ENCODE measurements around the gene SMIM30.

Gene SMIM30

DNA sequence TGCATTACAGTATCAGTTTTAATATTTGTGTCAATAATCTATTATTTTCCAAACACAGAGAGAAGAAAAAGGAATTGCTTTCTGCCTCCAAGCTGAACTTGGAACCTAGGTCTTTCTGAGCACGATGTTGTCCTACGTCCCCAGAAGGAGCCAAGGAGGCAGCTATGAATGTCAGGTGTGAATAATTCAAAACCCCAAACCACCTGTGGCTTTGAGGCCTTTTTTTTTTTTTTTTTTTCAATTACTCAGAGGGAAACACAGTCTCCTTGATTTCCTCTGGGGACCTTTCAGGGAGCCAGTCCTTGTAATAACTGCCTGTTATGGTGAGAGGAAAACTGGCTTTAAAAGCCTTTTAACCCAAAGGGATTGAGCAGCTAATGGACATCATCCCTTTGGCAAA, 40.0 kb downstream of the SMIM30 start:
- peaks cover 6% of the 10 kb centered on the region for H3K4me1 ChIP-seq (ENCODE audit: insufficient read depth, low read length)
- no peak overlapping the region for H3K4me3 ChIP-seq (ENCODE audit: low read length)
- H3K27ac ChIP-seq (ENCODE audit: low read length): no peak overlapping the region
- H3K9me3 ChIP-seq (ENCODE audit: insufficient read depth, low read depth, low read length): no peaks in the 10 kb centered on the region
- H3K36me3 ChIP-seq (ENCODE audit: insufficient read depth, low read depth, low read length): no peaks in the 10 kb centered on the region
- no peak overlapping the region for H3K9ac ChIP-seq (ENCODE audit: low read depth, low read length)
- peaks cover 100% of the 10 kb centered on the region for H3K27me3 ChIP-seq (ENCODE audit: insufficient read depth, low read length)

- H3K27ac ChIP-seq (ENCODE audit: low read length): no peak overlapping the region
Observed at GRCh38 chr7:113076703-113077102, 41.7 kb downstream of the SMIM30 start.

GRCh38 chr7:113071465-113071864, 46.9 kb downstream of the SMIM30 start:
- Histone ChIP-seq H3K4me3 (ENCODE audit: low read length) (no peak overlapping the region), H3K4me1 (ENCODE audit: insufficient read depth, low read length) (peaks cover 5% of the 10 kb centered on the region), H3K9ac (ENCODE audit: low read depth, low read length) (no peak overlapping the region), H3K27ac (ENCODE audit: low read length) (no peak overlapping the region), H3K36me3 (ENCODE audit: insufficient read depth, low read depth, low read length) (no peaks in the 10 kb centered on the region), H3K27me3 (ENCODE audit: insufficient read depth, low read length) (peaks cover 55% of the 10 kb centered on the region), H3K9me3 (ENCODE audit: insufficient read depth, low read depth, low read length) (no peaks in the 10 kb centered on the region)

More at GRCh38 chr7:113076703-113077102, 41.7 kb downstream of the SMIM30 start:
- H3K27me3 ChIP-seq (ENCODE audit: insufficient read depth, low read length): peaks cover 98% of the 10 kb centered on the region
- no peak overlapping the region for H3K4me3 ChIP-seq (ENCODE audit: low read length)
- no peak overlapping the region for H3K9ac ChIP-seq (ENCODE audit: low read depth, low read length)
- H3K9me3 ChIP-seq (ENCODE audit: insufficient read depth, low read depth, low read length): no peaks in the 10 kb centered on the region
- H3K4me1 ChIP-seq (ENCODE audit: insufficient read depth, low read length): peaks cover 6% of the 10 kb centered on the region
- H3K36me3 ChIP-seq (ENCODE audit: insufficient read depth, low read depth, low read length): no peaks in the 10 kb centered on the region

All from iPS-20b (cell line).